Lung (tissue), 12 donors: ENCODE measurements around the gene PUS10. TPM values are rescaled to one million over a fixed set of nuclear protein-coding genes. Genes with fewer than 3 reads are reported as not detected.
"Not testable (repeated sequence)": the region's sequence is repeated elsewhere in the genome, so short reads cannot be mapped to it uniquely, and the experiment has no call there.

Experiments used
- ATAC-seq: fragments of 200-7000 bp; cut with Tn5 transposase; one replicate; pipeline ENCODE4 v1.9.1; 2020; ENCODE audit warnings: moderate number of reproducible peaks; ENCODE audit not compliant: insufficient read depth, low FRiP score
- DNase-seq, 3 donors: peaks; one replicate each; pipeline ENCODE4 v3.0.0-alpha.2; 2013 to 2017
- H3K27ac ChIP-seq, 2 donors: one replicate each; pipeline ENCODE4 v1.5.1; 2013; ENCODE audit warnings: mild to moderate bottlenecking in 2 of 2, moderate library complexity in 2 of 2, control low read depth in 1 of 2, inconsistent platforms in 1 of 2, low read depth in 1 of 2, low read length in 1 of 2
- H3K27me3 ChIP-seq, 3 donors: one replicate each; pipeline ENCODE4 v1.5.1; 2013; ENCODE audit warnings: low read length in 2 of 3; ENCODE audit not compliant: control insufficient read depth in 3 of 3, insufficient read depth in 3 of 3
- H3K36me3 ChIP-seq, 4 donors: one replicate each; pipeline ENCODE4 v1.5.1; 2013; ENCODE audit warnings: low read length in 4 of 4, mild to moderate bottlenecking in 1 of 4, moderate library complexity in 1 of 4; ENCODE audit not compliant: control insufficient read depth in 4 of 4, insufficient read depth in 4 of 4
- H3K4me1 ChIP-seq, 5 donors: one replicate each; pipeline ENCODE4 v1.5.1; 2013; ENCODE audit warnings: low read length in 5 of 5, mild to moderate bottlenecking in 2 of 5, moderate library complexity in 1 of 5; ENCODE audit not compliant: control insufficient read depth in 5 of 5, insufficient read depth in 5 of 5
- H3K4me3 ChIP-seq: one replicate; pipeline ENCODE4 v1.5.1; 2013; ENCODE audit warnings: mild to moderate bottlenecking, control low read depth, moderate library complexity
- H3K9ac ChIP-seq, 2 donors: one replicate each; pipeline ENCODE4 v1.5.1; 2013; ENCODE audit warnings: low read length in 2 of 2, control low read depth in 1 of 2; ENCODE audit not compliant: insufficient read depth in 1 of 2
- H3K9me3 ChIP-seq, 4 donors: one replicate each; pipeline ENCODE4 v1.5.1; 2013; ENCODE audit warnings: low read length in 3 of 4, mild to moderate bottlenecking in 1 of 4, moderate library complexity in 1 of 4; ENCODE audit not compliant: control insufficient read depth in 4 of 4, insufficient read depth in 3 of 4
- CTCF ChIP-seq: IDR thresholded peaks from 2 replicates; pipeline ENCODE4 v1.5.1; 2012; ENCODE audit warnings: mild to moderate bottlenecking; ENCODE audit errors: control extremely low read depth, extremely low read depth
- WGBS, 2 donors: extraction: QIAGEN DNeasy Blood & Tissue Kit; methylation state at CpG; one replicate each; pipeline ENCODE4 v1.1.7; 2013; 5-methylcytosine and 5-hydroxymethylcytosine counted together
- polyA plus RNA-seq, 2 donors: library from polyadenylated mRNA; stranded (reverse); fragments of 200-250 nt; gene quantifications; one replicate each; pipeline ENCODE4 v1.2.1, GENCODE V29; 2013
- total RNA-seq, 2 donors: library from RNA; depleted of rRNA in 1 of 2; stranded (reverse); fragments of >200 nt in 1 of 2; gene quantifications; one replicate each; pipeline ENCODE4 v1.2.1, GENCODE V29; 2014 to 2021
- donor health status: control.
- donor health status: control.
- donor health status: Bipolar disorder and iron deficiency.
- donor health status: healthy.
- donor health status: DM: yes; HTN: yes; CAD: no.

The PUS10 gene
- total and polyA plus RNA-seq, 4 donors, result 3.4 to 15.8 (median 5.9) TPM

- Histone ChIP-seq H3K36me3 (peaks cover 0 to 2% (median 0%) of the 10 kb centered on the region in 4 donors), H3K9me3 (peaks cover 0 to 5% (median 2%) of the 10 kb centered on the region in 4 donors), H3K9ac (no peak overlapping the region), H3K27ac (no peak overlapping the region), H3K27me3 (no peaks in the 10 kb centered on the region), H3K4me3 (no peak overlapping the region), H3K4me1 (peaks cover 0 to 2% (median 0%) of the 10 kb centered on the region in 5 donors)
- no peak for ATAC-seq
- no peak for TF ChIP-seq CTCF
- DNase-seq, result peak in 1 of 3 donors; percentile 14
- WGBS, 2 donors, result 53 to 74% methylated on average over 7 of the region's 7 CpGs
Measured at GRCh38 chr2:60992985-60993392, 25.1 kb downstream of the PUS10 start.

GRCh38 chr2:60991644-60992043 is 26.4 kb downstream of the PUS10 start:
- TF ChIP-seq CTCF, result no peak
- WGBS, 2 donors, result 94 to 97% methylated on average over 4 of the region's 4 CpGs

GRCh38 chr2:60989259-60989658 is 28.8 kb downstream of the PUS10 start:
- DNase-seq, result no peak
- no peak overlapping the region for H3K9ac ChIP-seq
- no peak overlapping the region for H3K27ac ChIP-seq
- ATAC-seq, result no peak
- peaks cover 0 to 5% (median 2%) of the 10 kb centered on the region in 4 donors for H3K9me3 ChIP-seq
- WGBS, 2 donors, result 80 to 84% methylated on average over 2 of the region's 2 CpGs
- no peak for TF ChIP-seq CTCF
- peaks cover 0 to 2% (median 0%) of the 10 kb centered on the region in 5 donors for H3K4me1 ChIP-seq
- H3K27me3 ChIP-seq, result no peaks in the 10 kb centered on the region
- no peak overlapping the region for H3K4me3 ChIP-seq
- no peaks in the 10 kb centered on the region for H3K36me3 ChIP-seq

More at GRCh38 chr2:60991644-60992043, 26.4 kb downstream of the PUS10 start:
- peaks cover 0 to 2% (median 0%) of the 10 kb centered on the region in 4 donors for H3K36me3 ChIP-seq
- DNase-seq (no peak), ATAC-seq (no peak)
- H3K4me3 ChIP-seq, result no peak overlapping the region
- no peak overlapping the region for H3K27ac ChIP-seq
- peaks cover 0 to 2% (median 0%) of the 10 kb centered on the region in 5 donors for H3K4me1 ChIP-seq
- H3K27me3 ChIP-seq, result no peaks in the 10 kb centered on the region
- H3K9ac ChIP-seq, result no peak overlapping the region
- peaks cover 0 to 5% (median 2%) of the 10 kb centered on the region in 4 donors for H3K9me3 ChIP-seq

- not testable (repeated sequence) for H3K4me1 ChIP-seq, H3K36me3 ChIP-seq, ATAC-seq, H3K4me3 ChIP-seq, H3K9ac ChIP-seq, DNase-seq, H3K27me3 ChIP-seq, H3K27ac ChIP-seq, H3K9me3 ChIP-seq
- 95 to 99% methylated on average over 8 of the region's 8 CpGs for WGBS, 2 donors
Measured at GRCh38 chr2:60987656-60988055, 30.4 kb downstream of the PUS10 start.
